Stimulated activated CD8-positive, alpha-beta memory T cell treated with anti-CD3 and anti-CD28 coated beads, Interleukin-4, amount 100 ng/mL, for 4 hours (primary cell): ENCODE data around the gene RTEL1.

Experiments used
- DNase-seq, 2 donors: peaks; one replicate each; pipeline ENCODE4 v3.0.0-alpha.2; 2020; ENCODE audit warnings: low read depth in 2 of 2, low spot score in 1 of 2

RTEL1 gene

GRCh38 chr20:63737945-63738686 lies 80.0 kb downstream of the RTEL1 start:
- DNase-seq = no peak

- no peak for DNase-seq
Observed at GRCh38 chr20:63738687-63739129, 80.6 kb downstream of the RTEL1 start.

- DNase-seq = no peak
Observed at GRCh38 chr20:63739130-63740069, 81.3 kb downstream of the RTEL1 start, which contains the start of gene SLC2A4RG. Gene SLC2A4RG (plus strand): TSS chr20:63739776. CDS start chr20:63739913, 137 bp downstream.

GRCh38 chr20:63740070-63740626 lies 82.0 kb downstream of the RTEL1 start:
- no peak for DNase-seq

GRCh38 chr20:63740627-63741353 lies 82.7 kb downstream of the RTEL1 start:
- DNase-seq = no peak

- DNase-seq = no peak
Observed at GRCh38 chr20:63741354-63741675, 83.2 kb downstream of the RTEL1 start.

GRCh38 chr20:63741676-63742380 lies 83.7 kb downstream of the RTEL1 start:
- DNase-seq = no peak

- DNase-seq = no peak
Observed at GRCh38 chr20:63742381-63743024, 84.4 kb downstream of the RTEL1 start.

- no peak for DNase-seq
Observed at GRCh38 chr20:63743210-63743970, 85.3 kb downstream of the RTEL1 start.

- no peak for DNase-seq
Observed at GRCh38 chr20:63744158-63744557, 86.0 kb downstream of the RTEL1 start.

GRCh38 chr20:63744574-63745423 lies 86.7 kb downstream of the RTEL1 start:
- no peak for DNase-seq

GRCh38 chr20:63745424-63745805 lies 87.3 kb downstream of the RTEL1 start:
- DNase-seq = no peak
